Stimulated activated CD4-positive, alpha-beta T cell treated with anti-CD3 and anti-CD28 coated beads, Interleukin-4, amount 100 ng/mL, for 24 hours (primary cell): ENCODE data around the gene H6PD.

ENCODE experiments used
- DNase-seq: peaks from one replicate; pipeline ENCODE4 v3.0.0-alpha.2; 2020

The H6PD gene

GRCh38 chr1:9262096-9262986 is 27.8 kb downstream of the H6PD start:
- DNase-seq = no peak

DNA sequence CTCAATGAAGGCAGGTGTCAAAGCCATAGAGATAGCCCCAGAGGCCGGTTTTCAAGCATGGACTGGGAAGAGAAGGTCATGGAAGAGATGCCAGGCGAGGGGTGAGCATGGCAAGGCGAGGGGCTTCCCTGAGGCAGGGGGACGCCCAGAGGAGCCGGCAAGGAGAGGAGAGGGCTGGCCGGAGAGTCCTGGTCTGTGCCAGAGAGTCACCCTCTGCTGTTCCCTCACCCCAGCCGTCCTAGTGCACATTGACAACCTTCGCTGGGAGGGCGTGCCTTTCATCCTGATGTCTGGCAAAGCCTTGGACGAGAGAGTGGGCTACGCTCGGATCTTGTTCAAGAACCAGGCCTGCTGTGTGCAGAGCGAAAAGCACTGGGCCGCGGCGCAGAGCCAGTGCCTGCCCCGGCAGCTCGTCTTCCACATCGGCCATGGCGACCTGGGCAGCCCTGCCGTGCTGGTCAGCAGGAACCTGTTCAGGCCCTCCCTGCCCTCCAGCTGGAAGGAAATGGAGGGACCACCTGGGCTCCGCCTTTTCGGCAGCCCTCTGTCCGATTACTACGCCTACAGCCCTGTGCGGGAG is 28.8 kb downstream of the H6PD start:
- DNase-seq = no peak

DNA sequence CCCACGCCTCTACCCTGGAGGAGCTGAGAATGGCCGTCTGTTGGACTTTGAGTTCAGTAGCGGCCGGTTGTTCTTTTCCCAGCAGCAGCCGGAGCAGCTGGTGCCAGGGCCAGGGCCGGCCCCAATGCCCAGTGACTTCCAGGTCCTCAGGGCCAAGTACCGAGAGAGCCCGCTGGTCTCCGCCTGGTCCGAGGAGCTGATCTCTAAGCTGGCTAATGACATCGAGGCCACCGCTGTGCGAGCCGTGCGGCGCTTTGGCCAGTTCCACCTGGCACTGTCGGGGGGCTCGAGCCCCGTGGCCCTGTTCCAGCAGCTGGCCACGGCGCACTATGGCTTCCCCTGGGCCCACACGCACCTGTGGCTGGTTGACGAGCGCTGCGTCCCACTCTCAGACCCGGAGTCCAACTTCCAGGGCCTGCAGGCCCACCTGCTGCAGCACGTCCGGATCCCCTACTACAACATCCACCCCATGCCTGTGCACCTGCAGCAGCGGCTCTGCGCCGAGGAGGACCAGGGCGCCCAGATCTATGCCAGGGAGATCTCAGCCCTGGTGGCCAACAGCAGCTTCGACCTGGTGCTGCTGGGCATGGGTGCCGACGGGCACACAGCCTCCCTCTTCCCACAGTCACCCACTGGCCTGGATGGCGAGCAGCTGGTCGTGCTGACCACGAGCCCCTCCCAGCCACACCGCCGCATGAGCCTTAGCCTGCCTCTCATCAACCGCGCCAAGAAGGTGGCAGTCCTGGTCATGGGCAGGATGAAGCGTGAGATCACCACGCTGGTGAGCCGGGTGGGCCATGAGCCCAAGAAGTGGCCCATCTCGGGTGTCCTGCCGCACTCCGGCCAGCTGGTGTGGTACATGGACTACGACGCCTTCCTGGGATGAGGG is 29.7 kb downstream of the H6PD start:
- DNase-seq = no peak

- no peak for DNase-seq
Measured at GRCh38 chr1:9265037-9265436, 30.5 kb downstream of the H6PD start.

- no peak for DNase-seq
Measured at GRCh38 chr1:9265968-9266367, 31.4 kb downstream of the H6PD start.

GRCh38 chr1:9267352-9267686 is 32.7 kb downstream of the H6PD start:
- no peak for DNase-seq

DNA sequence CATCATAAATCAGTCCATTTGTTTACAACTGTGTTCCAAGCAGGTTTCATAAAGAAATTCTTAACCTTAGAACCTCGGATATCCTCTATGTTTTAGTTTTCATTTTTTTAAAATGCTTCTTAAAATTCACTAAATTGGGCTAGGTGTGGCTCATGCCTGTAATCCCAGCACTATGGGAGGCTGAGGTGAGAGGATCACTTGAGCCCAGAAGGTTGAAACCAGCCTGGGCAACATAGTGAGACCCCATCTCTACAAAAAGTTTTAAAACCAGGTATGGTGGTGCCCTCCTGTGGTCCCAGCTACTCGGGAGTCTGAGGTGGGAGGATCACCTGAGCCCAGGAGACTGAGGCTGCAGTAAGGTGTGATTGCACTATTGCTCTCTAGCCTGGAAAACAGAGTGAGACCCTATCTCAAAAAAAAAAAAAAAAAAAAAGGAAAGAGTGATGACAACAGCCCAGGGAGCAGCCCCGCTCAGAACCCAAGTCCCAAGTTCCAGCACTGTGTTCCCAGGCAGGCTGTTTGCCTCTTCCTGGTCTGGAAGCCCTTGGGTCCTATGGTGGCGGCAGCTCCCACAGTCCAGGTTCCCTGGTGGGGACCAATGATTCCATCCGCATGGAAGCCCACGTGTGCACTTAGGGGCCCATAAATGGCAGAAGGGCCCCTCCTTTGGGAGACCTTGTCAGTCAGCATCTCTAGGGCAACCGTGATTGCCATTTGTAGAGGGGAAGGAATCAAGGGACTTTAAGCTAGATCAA is 33.4 kb downstream of the H6PD start:
- DNase-seq = no peak

- DNase-seq = no peak
Measured at GRCh38 chr1:9269078-9269501, 34.5 kb downstream of the H6PD start.

DNA sequence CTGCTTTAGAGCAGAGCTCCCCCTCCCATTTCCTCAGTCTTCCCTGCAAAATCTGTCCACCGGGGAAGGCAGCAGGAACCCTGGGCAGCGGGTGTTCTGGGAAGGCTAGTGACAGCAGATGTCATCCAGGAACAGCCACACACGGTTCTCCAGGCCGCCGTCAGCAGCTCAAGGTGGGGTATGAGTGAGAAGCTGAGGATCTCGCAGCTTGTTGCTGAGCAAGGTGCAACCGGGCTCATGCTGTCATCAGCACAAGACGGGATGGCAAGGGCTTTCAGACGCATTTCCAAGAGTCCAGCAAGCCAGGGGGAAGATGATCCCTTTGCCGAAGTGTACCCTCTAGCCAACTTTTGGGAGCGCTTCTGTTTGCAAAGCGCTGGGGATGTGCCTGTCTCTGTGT is 35.1 kb downstream of the H6PD start:
- DNase-seq = no peak

GRCh38 chr1:9270290-9270883 is 35.8 kb downstream of the H6PD start:
- DNase-seq = no peak

DNA sequence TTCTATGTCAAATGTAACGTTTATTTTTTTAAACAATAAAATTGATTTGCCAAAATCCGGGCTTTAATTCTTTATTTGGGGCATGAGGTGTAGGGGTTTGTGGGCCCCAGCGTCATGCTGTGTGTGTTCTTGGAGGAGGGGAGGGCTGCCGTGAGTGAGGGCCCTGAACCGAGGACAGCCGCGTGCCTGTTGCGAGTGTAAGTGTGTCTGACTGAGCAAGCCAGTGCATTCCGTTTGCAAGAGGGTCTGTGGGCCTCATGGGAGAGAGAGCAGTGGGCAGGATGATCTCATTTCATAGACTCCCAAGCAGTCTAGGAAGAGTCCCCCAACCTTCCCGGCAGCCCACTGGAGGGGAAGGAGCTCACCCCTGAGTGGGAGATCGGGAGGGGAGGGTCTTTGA is 36.7 kb downstream of the H6PD start:
- no peak for DNase-seq

DNA sequence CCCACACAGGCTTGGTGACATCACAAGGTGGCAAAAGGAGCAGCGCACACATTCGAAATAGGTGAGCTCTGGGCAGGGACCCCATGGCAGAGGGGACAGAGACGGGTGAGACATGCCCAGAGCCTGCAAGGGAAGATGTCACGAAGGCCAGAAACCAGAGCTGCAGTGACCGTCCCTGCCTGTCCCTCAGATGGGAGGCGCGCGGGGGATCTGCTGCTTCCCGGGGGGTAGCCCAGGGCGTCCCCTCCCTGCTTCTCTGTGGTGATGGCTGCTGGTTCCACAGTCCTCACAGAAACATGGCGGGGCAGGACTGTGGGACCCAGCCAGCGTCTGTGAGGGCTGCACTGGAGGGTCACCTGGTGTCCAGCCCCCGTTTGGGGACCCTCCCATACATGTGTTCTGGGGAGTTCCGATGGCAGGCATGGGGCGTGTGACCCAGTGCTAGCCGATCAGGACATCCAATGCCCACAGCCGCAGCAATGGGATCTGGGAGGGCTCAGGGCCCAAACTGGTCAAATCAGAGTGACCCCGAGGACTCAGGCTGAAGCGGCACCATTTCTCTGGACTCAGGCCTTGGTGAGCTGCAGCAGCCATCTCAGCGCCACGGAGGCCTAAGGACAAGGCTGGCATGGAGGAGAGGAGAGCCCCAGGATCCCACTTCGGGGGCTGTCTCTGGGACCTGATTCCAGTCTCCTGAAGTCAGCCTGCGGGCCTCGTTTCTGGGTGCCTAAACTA is 37.5 kb downstream of the H6PD start:
- DNase-seq = no peak

DNA sequence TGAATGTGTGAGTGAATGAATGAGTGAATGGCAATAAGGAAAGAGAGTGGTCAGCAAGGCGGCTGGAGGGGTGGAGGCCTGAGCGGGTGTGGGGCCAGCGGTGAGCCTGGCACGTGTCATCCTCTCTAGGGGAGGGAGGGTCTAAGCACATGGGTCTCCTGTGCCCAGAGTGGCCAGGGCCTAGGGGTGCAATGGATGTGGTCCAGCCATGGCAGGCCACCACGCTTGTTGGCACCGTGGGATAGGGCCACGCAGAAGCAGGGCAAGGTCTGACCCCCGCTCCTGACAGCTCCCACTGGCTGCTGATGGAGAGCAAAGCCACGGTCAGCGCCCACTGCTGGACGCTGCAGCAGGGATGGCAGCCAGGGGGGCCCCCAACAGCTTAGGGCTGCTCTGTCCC is 38.6 kb downstream of the H6PD start:
- DNase-seq = no peak

- no peak for DNase-seq
Measured at GRCh38 chr1:9275161-9275560, 40.6 kb downstream of the H6PD start.

GRCh38 chr1:9275567-9276034 is 41.0 kb downstream of the H6PD start:
- DNase-seq = peak; percentile 79

- no peak for DNase-seq
Measured at GRCh38 chr1:9278116-9278515, 43.5 kb downstream of the H6PD start.

- DNase-seq = no peak
Measured at GRCh38 chr1:9278585-9279153, 44.1 kb downstream of the H6PD start.

DNA sequence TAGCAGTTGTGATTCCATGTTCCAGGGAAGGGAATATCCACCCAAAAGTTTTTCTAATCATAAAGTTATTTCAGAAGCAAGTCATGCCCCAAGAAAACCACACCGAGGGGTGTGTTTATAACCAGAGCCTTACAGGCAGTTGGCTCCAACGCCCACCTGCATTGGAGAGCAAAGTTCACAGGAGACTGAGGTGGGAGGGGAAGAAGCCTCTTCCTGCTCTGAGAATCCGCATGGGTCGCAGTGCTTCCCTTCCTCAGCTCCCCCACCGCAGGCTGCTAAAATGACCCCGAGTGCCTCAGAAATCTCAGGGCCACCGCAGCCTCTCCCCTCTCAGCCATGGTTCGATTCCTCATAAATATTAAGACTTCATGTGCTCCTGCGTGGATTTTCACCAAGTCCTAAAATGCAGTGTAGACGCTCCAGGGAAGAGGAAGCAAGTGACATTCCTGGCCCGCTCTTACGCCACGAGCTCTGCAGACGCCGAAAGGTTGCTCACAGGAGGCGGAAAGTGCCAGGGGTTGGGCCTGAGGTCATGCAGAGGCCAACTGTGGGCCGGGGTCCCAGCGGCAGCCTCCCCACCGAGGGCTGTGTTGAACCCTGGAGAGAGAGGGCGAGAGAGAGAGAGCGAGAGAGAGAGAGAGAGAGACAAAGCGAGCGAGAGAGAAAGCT is 44.7 kb downstream of the H6PD start:
- no peak for DNase-seq

GRCh38 chr1:9280015-9280860 is 45.7 kb downstream of the H6PD start:
- DNase-seq = peak; percentile 74
